ENCODE measurements around the gene IGHMBP2. TPM values are rescaled to one million over a fixed set of nuclear protein-coding genes. Genes with fewer than 3 reads are reported as not detected.

Gene IGHMBP2
- total RNA-seq, 1 experiment from 2014 or later = 19.3 TPM

DNA sequence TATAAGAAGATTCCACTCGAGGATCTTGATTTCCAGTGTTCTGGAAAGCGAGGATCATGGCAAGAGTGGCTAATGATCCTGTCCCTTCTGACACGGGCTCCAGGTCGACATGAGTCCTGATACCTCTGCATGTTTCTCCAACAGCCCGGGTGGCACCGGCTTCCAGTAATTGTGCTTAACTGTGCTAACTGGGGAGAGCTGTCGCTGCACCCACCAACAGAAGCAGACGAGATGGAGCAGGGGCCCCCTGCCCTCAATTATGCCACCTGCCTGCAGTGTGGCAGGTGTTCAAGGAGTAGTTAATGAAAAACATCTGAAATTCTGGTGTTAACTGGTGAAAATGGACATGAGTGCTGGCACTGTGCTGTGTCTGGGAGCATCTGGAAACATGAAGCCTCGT lies 6.2 kb upstream of the IGHMBP2 start:
- Histone ChIP-seq H3K9me2 (ENCODE audit: insufficient read depth) (no peaks in the 10 kb centered on the region), H4K20me1 (ENCODE audit: insufficient read depth) (no peaks in the 10 kb centered on the region; the same call in 1 of the 2 replicates), H3K79me2 (ENCODE audit: insufficient read depth, low read length) (peaks cover 48% of the 10 kb centered on the region), H3K9ac (ENCODE audit: low read length) (no peak overlapping the region), H3K9me3 (ENCODE audit: control insufficient read depth in 1 of 2, insufficient read depth in 1 of 2, low read depth in 1 of 2, low read length in 2 of 2) (no peaks in the 10 kb centered on the region), H3K4me3 (replicated peaks in 1 of 2; ENCODE audit: low read depth in 1 of 2, low read length in 2 of 2) (no peak overlapping the region), H2AFZ (ENCODE audit: low read depth, low read length, poor library complexity, severe bottlenecking) (no peak overlapping the region), H3K4me2 (ENCODE audit: low read length) (no peak overlapping the region), H3K27me3 (ENCODE audit: insufficient read depth, low read length) (no peaks in the 10 kb centered on the region), H3K4me1 (ENCODE audit: control insufficient read depth in 1 of 2, insufficient read depth in 2 of 2, low read length in 2 of 2) (peaks cover 2 to 9% of the 10 kb centered on the region in 2 experiments; a peak in 3 of 4 replicates), H3K36me3 (ENCODE audit: control insufficient read depth in 1 of 2, insufficient read depth in 2 of 2, low read length in 2 of 2) (peaks cover 34 to 39% of the 10 kb centered on the region in 2 experiments), H3K27ac (ENCODE audit: low read depth, low read length) (no peak overlapping the region)
- POLR2A ChIA-PET = no interaction called here
- BruUV-seq (replicated peaks) = no TSS peak
- RAD21 ChIA-PET (ENCODE audit: low non-redundant PET in 1 of 2, low total read pairs in 2 of 2, uncharacterized antibody in 2 of 2, unreplicated experiment in 2 of 2) = no interaction called here
- TF ChIP-seq SRF (IDR thresholded peaks at IDR 0.05; ENCODE audit: low read depth) = no peak
- no peak for TF ChIP-seq EGR1 (IDR thresholded peaks at IDR 0.05; ENCODE audit: low read depth)
- TF ChIP-seq CEBPB (IDR thresholded peaks at IDR 0.05; ENCODE audit: low read depth) = no peak
- no peak for TF ChIP-seq SP1 (IDR thresholded peaks at IDR 0.05; ENCODE audit: low read depth)
- no peak for TF ChIP-seq EZH2 (IDR thresholded peaks at IDR 0.05)
- TF ChIP-seq, protein P1, sequence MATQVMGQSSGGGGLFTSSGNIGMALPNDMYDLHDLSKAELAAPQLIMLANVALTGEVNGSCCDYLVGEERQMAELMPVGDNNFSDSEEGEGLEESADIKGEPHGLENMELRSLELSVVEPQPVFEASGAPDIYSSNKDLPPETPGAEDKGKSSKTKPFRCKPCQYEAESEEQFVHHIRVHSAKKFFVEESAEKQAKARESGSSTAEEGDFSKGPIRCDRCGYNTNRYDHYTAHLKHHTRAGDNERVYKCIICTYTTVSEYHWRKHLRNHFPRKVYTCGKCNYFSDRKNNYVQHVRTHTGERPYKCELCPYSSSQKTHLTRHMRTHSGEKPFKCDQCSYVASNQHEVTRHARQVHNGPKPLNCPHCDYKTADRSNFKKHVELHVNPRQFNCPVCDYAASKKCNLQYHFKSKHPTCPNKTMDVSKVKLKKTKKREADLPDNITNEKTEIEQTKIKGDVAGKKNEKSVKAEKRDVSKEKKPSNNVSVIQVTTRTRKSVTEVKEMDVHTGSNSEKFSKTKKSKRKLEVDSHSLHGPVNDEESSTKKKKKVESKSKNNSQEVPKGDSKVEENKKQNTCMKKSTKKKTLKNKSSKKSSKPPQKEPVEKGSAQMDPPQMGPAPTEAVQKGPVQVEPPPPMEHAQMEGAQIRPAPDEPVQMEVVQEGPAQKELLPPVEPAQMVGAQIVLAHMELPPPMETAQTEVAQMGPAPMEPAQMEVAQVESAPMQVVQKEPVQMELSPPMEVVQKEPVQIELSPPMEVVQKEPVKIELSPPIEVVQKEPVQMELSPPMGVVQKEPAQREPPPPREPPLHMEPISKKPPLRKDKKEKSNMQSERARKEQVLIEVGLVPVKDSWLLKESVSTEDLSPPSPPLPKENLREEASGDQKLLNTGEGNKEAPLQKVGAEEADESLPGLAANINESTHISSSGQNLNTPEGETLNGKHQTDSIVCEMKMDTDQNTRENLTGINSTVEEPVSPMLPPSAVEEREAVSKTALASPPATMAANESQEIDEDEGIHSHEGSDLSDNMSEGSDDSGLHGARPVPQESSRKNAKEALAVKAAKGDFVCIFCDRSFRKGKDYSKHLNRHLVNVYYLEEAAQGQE (IDR thresholded peaks at IDR 0.05; ENCODE audit: low read depth) = no peak
- no peak for TF ChIP-seq JUND (IDR thresholded peaks at IDR 0.05)
- TF ChIP-seq ZFX (IDR thresholded peaks at IDR 0.05) = no peak
- no peak for TF ChIP-seq SIN3A (IDR thresholded peaks at IDR 0.05; ENCODE audit: low read depth)
- DNase-seq (ENCODE audit: low read depth, low spot score) (no peak), ATAC-seq (no peak)
- CTCF ChIA-PET = no interaction called here
- intact Hi-C loops (cut with micrococcal nuclease) = no loop called here

Measured in HCT116 (cell line).